OCI-LY7 (cell line): Measurements from ENCODE around the gene VIT.

Experiments used
- CTCF ChIP-seq: fragments of 200-600 bp; sonication (generic); conservative IDR thresholded peaks from 2 replicates; pipeline ENCODE4 v1.5.1; 2014; ENCODE audit warnings: mild to moderate bottlenecking, antibody characterized with exemption, low read length, moderate library complexity, mixed read lengths
- EZH2phosphoT487 ChIP-seq: fragments of 200-600 bp; sonication (generic); IDR thresholded peaks from 2 replicates; pipeline ENCODE4 v1.6.1; 2018; ENCODE audit warnings: low read depth, borderline replicate concordance, mild to moderate bottlenecking, mixed run types, antibody characterized with exemption, low read length, moderate library complexity, mixed read lengths

GRCh38 chr2:36701391-36701795, 4.9 kb downstream of the VIT start:
- TF ChIP-seq EZH2phosphoT487 = no peak
- TF ChIP-seq CTCF = no peak
